ENCODE results near the gene CYSLTR2.
"Not testable (repeated sequence)": the region's sequence is repeated elsewhere in the genome, so short reads cannot be mapped to it uniquely, and the experiment has no call there.

- not testable (repeated sequence) for TF ChIP-seq CTCF (conservative IDR thresholded peaks at IDR 0.05); EZH2 (IDR thresholded peaks at IDR 0.05; ENCODE audit: low read depth)
Measured at GRCh38 chr13:48696676-48697075, 42.9 kb downstream of the CYSLTR2 start.

Measured in PC-9 (cell line).